GM19035 (cell line): ENCODE data around the gene TCF12.
"Not testable (repeated sequence)": the region's sequence is repeated elsewhere in the genome, so short reads cannot be mapped to it uniquely, and the experiment has no call there.

Source experiments
- ATAC-seq: cut with Tn5 transposase; IDR thresholded peaks from one replicate; pipeline ENCODE4 v1.9.1; 2021; ENCODE audit not compliant: unreplicated experiment

Gene TCF12

GRCh38 chr15:56944485-56944884 lies 26.0 kb downstream of the TCF12 start:
- no peak for ATAC-seq

- ATAC-seq, result no peak
Measured at GRCh38 chr15:56946150-56946549, 27.7 kb downstream of the TCF12 start.

- no peak for ATAC-seq
Measured at GRCh38 chr15:56948000-56948763, 29.7 kb downstream of the TCF12 start.

GRCh38 chr15:56948764-56949101 lies 30.3 kb downstream of the TCF12 start:
- ATAC-seq, result no peak

GRCh38 chr15:56950979-56951378 lies 32.5 kb downstream of the TCF12 start:
- ATAC-seq, result peak; percentile 97

- no peak for ATAC-seq
Measured at GRCh38 chr15:56953790-56954189, 35.3 kb downstream of the TCF12 start.

GRCh38 chr15:56955011-56955410 lies 36.6 kb downstream of the TCF12 start:
- not testable (repeated sequence) for ATAC-seq

- ATAC-seq, result no peak
Measured at GRCh38 chr15:56956538-56956937, 38.1 kb downstream of the TCF12 start.

GRCh38 chr15:56957812-56958406 lies 39.5 kb downstream of the TCF12 start:
- no peak for ATAC-seq

GRCh38 chr15:56959318-56959648 lies 40.8 kb downstream of the TCF12 start:
- no peak for ATAC-seq

- no peak for ATAC-seq
Measured at GRCh38 chr15:56960116-56960515, 41.7 kb downstream of the TCF12 start.

- no peak for ATAC-seq
Measured at GRCh38 chr15:56963126-56963525, 44.7 kb downstream of the TCF12 start.

- no peak for ATAC-seq
Measured at GRCh38 chr15:56963710-56964109, 45.3 kb downstream of the TCF12 start.

GRCh38 chr15:56964182-56964581 lies 45.7 kb downstream of the TCF12 start:
- ATAC-seq, result no peak

- no peak for ATAC-seq
Measured at GRCh38 chr15:56965231-56966013, 47.0 kb downstream of the TCF12 start.

GRCh38 chr15:56967336-56967735 lies 48.9 kb downstream of the TCF12 start:
- ATAC-seq, result no peak

GRCh38 chr15:56968256-56968655 lies 49.8 kb downstream of the TCF12 start:
- no peak for ATAC-seq

- no peak for ATAC-seq
Measured at GRCh38 chr15:56968821-56969220, 50.4 kb downstream of the TCF12 start.

GRCh38 chr15:56969265-56969895 lies 50.9 kb downstream of the TCF12 start:
- no peak for ATAC-seq

- ATAC-seq, result no peak
Measured at GRCh38 chr15:56971571-56971970, 53.1 kb downstream of the TCF12 start.

- no peak for ATAC-seq
Measured at GRCh38 chr15:56972016-56972415, 53.6 kb downstream of the TCF12 start.

- ATAC-seq, result no peak
Measured at GRCh38 chr15:56972426-56972825, 54.0 kb downstream of the TCF12 start.
